Measurements from ENCODE around the gene ULK4. TPM values are rescaled to one million over a fixed set of nuclear protein-coding genes. Genes with fewer than 3 reads are reported as not detected.
"Not testable (repeated sequence)": the region's sequence is repeated elsewhere in the genome, so short reads cannot be mapped to it uniquely, and the experiment has no call there.

Gene ULK4
- total RNA-seq, 1 donor from 2014 or later: 10.2 TPM

GRCh38 chr3:41651718-41652117 lies 310.2 kb downstream of the ULK4 start:
- Mint-ChIP-seq H3K4me3 (ENCODE audit: unreplicated experiment) (no peak overlapping the region), H3K27me3 (ENCODE audit: unreplicated experiment) (peaks cover 6% of the 10 kb centered on the region), H3K36me3 (ENCODE audit: low read depth, unreplicated experiment) (peaks cover 22% of the 10 kb centered on the region), H3K9me3 (ENCODE audit: unreplicated experiment) (peaks cover 15% of the 10 kb centered on the region), H3K4me1 (ENCODE audit: unreplicated experiment) (no peaks in the 10 kb centered on the region), H3K27ac (ENCODE audit: unreplicated experiment) (no peak overlapping the region)
- DNase-seq (ENCODE audit: low spot score): no peak
- no peak for TF ChIP-seq CTCF (IDR thresholded peaks at IDR 0.05; ENCODE audit: unreplicated experiment)

GRCh38 chr3:41650406-41650805 lies 311.5 kb downstream of the ULK4 start:
- DNase-seq (ENCODE audit: low spot score): no peak
- no peak overlapping the region for H3K27ac Mint-ChIP-seq (ENCODE audit: unreplicated experiment)
- H3K4me1 Mint-ChIP-seq (ENCODE audit: unreplicated experiment): no peaks in the 10 kb centered on the region
- peaks cover 26% of the 10 kb centered on the region for H3K36me3 Mint-ChIP-seq (ENCODE audit: low read depth, unreplicated experiment)
- TF ChIP-seq CTCF (IDR thresholded peaks at IDR 0.05; ENCODE audit: unreplicated experiment): no peak
- peaks cover 6% of the 10 kb centered on the region for H3K27me3 Mint-ChIP-seq (ENCODE audit: unreplicated experiment)
- H3K4me3 Mint-ChIP-seq (ENCODE audit: unreplicated experiment): no peak overlapping the region
- peaks cover 22% of the 10 kb centered on the region for H3K9me3 Mint-ChIP-seq (ENCODE audit: unreplicated experiment)

- no peaks in the 10 kb centered on the region for H3K4me1 Mint-ChIP-seq (ENCODE audit: unreplicated experiment)
- H3K27ac Mint-ChIP-seq (ENCODE audit: unreplicated experiment): no peak overlapping the region
- no peak overlapping the region for H3K4me3 Mint-ChIP-seq (ENCODE audit: unreplicated experiment)
- peaks cover 22% of the 10 kb centered on the region for H3K9me3 Mint-ChIP-seq (ENCODE audit: unreplicated experiment)
- DNase-seq (ENCODE audit: low spot score): no peak
- H3K27me3 Mint-ChIP-seq (ENCODE audit: unreplicated experiment): peaks cover 6% of the 10 kb centered on the region
- no peak for TF ChIP-seq CTCF (IDR thresholded peaks at IDR 0.05; ENCODE audit: unreplicated experiment)
- peaks cover 26% of the 10 kb centered on the region for H3K36me3 Mint-ChIP-seq (ENCODE audit: low read depth, unreplicated experiment)
These were observed 312.7 kb downstream of the ULK4 start for GRCh38 chr3:41649129-41649739.

GRCh38 chr3:41647730-41648129 lies 314.2 kb downstream of the ULK4 start:
- peaks cover 26% of the 10 kb centered on the region for H3K36me3 Mint-ChIP-seq (ENCODE audit: low read depth, unreplicated experiment)
- not testable (repeated sequence) for H3K27ac Mint-ChIP-seq (ENCODE audit: unreplicated experiment); DNase-seq (ENCODE audit: low spot score); H3K4me3 Mint-ChIP-seq (ENCODE audit: unreplicated experiment); H3K4me1 Mint-ChIP-seq (ENCODE audit: unreplicated experiment); H3K27me3 Mint-ChIP-seq (ENCODE audit: unreplicated experiment)
- H3K9me3 Mint-ChIP-seq (ENCODE audit: unreplicated experiment): peaks cover 22% of the 10 kb centered on the region

- H3K36me3 Mint-ChIP-seq (ENCODE audit: low read depth, unreplicated experiment): no peaks in the 10 kb centered on the region
- no peaks in the 10 kb centered on the region for H3K4me1 Mint-ChIP-seq (ENCODE audit: unreplicated experiment)
- H3K27ac Mint-ChIP-seq (ENCODE audit: unreplicated experiment): no peak overlapping the region
- no peaks in the 10 kb centered on the region for H3K9me3 Mint-ChIP-seq (ENCODE audit: unreplicated experiment)
- no peak for TF ChIP-seq CTCF (IDR thresholded peaks at IDR 0.05; ENCODE audit: unreplicated experiment)
- no peak overlapping the region for H3K4me3 Mint-ChIP-seq (ENCODE audit: unreplicated experiment)
- DNase-seq (ENCODE audit: low spot score): no peak
- no peaks in the 10 kb centered on the region for H3K27me3 Mint-ChIP-seq (ENCODE audit: unreplicated experiment)
These were observed 321.8 kb downstream of the ULK4 start for GRCh38 chr3:41640076-41640475.

Data from endothelial cell (in vitro differentiated cells).